SU-DHL-6 (cell line): Measurements from ENCODE around the gene RASSF5.
A peak's percentile ranks its signal among the peaks of the same experiment; 100 is the strongest.

Experiments used
- EZH2phosphoT487 ChIP-seq: fragments of 200-600 bp; sonication (generic), shearing (Covaris generic); conservative IDR thresholded peaks from 2 replicates; pipeline ENCODE4 v1.6.1; 2018; ENCODE audit warnings: mild to moderate bottlenecking, antibody characterized with exemption, low read length, moderate library complexity, mixed read lengths
- TF ChIP-seq, protein P1 (sequence below): fragments of 200-600 bp; sonication (generic); IDR thresholded peaks from one replicate; pipeline ENCODE4 v1.5.1; 2017; ENCODE audit warnings: antibody characterized with exemption, mild to moderate bottlenecking, low read length, moderate library complexity; ENCODE audit not compliant: insufficient read depth, poor library complexity, severe bottlenecking

DNA sequence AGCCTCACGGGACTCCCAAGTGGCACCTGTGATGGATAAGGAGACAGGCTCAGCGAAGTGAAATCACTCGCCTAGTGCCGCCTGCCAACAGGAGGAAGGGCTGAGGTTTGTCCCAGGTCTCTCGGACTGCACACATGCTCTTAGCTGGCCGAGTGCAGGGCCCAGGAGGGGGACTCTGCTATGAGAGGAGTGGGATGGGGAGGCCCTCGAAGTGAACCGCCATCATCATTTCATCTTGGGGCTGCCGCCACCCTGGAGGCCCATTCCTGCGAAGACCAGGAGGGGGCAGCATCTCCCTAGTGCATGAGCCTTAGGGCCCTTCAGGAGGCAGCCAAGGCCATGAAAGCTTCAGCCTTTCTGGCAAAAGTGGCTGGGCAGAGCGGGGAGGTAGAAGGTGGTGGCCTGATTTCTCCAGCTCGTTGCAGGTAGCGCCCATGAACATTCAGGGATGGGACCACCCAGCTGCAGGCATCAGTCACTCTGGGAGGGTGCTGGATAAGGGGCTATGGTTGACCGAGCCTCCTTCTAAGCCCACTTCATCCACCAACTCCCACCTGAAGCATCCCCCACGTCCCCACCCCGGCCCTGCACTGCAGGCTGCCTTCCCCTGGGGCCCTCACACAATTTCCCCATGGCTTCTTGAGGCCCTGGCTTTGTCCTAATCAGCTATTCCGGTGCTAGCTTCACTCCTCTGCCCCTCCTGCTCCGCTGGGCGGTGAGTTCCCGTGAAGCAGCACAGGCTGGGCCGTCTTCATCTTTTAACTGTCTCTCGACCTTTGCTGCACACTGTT lies 17.2 kb upstream of the RASSF5 start:
- no peak for TF ChIP-seq EZH2phosphoT487
- TF ChIP-seq, protein P1, sequence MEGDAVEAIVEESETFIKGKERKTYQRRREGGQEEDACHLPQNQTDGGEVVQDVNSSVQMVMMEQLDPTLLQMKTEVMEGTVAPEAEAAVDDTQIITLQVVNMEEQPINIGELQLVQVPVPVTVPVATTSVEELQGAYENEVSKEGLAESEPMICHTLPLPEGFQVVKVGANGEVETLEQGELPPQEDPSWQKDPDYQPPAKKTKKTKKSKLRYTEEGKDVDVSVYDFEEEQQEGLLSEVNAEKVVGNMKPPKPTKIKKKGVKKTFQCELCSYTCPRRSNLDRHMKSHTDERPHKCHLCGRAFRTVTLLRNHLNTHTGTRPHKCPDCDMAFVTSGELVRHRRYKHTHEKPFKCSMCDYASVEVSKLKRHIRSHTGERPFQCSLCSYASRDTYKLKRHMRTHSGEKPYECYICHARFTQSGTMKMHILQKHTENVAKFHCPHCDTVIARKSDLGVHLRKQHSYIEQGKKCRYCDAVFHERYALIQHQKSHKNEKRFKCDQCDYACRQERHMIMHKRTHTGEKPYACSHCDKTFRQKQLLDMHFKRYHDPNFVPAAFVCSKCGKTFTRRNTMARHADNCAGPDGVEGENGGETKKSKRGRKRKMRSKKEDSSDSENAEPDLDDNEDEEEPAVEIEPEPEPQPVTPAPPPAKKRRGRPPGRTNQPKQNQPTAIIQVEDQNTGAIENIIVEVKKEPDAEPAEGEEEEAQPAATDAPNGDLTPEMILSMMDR, result peak; percentile 60
